SH-SY5Y (cell line): Measurements from ENCODE around the gene CLIP2.

ENCODE experiments used
- GATA2 ChIP-seq: IDR thresholded peaks from 2 replicates; pipeline ENCODE4 v1.6.1; 2011; ENCODE audit warnings: mild to moderate bottlenecking, low read depth, low read length
- GATA3 ChIP-seq: IDR thresholded peaks from 2 replicates; pipeline ENCODE4 v1.6.1; 2011; ENCODE audit warnings: low read depth, mild to moderate bottlenecking, low read length, moderate library complexity

Gene CLIP2

DNA sequence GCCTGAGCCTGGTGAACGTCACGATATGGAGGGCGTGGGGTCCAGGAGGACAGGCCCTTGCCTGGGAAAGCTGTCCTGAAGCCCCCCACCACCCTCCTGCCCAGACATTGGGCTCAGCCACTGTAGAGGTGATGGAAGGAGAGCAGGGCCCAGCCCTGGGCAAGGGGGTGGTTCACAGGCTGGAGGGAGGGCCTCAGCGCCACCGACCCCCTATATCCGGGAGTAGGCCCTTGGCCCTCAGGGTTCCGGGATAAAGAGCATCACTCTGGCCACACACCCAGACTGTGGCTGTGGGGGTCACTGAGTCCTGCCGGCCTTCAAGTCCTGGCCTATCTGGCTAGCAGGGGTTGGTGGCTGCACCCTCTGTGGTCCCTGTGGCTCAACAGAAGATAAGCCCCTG lies 109.2 kb downstream of the CLIP2 start:
- TF ChIP-seq GATA2 (no peak), GATA3 (no peak)

DNA sequence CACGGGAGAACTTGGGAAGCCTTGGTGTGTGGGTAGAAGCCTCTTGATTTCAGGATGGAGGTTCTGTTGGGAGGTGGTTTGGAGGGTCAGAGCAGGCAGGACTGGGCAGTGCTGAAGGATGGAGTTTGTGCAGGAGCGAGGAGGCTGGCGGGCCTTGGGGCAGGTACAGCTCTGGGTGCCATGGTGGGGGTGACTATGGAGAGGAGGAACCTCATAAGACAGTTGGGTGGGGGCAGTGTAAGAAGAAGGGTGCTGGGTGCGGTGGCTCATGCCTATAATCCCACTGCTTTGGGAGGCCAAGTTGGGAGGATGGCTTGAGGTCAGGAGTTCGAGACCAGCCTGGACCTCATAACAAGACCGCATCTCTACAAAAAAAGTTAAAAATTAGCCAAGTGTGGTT lies 109.8 kb downstream of the CLIP2 start:
- TF ChIP-seq GATA2, result no peak
- no peak for TF ChIP-seq GATA3

DNA sequence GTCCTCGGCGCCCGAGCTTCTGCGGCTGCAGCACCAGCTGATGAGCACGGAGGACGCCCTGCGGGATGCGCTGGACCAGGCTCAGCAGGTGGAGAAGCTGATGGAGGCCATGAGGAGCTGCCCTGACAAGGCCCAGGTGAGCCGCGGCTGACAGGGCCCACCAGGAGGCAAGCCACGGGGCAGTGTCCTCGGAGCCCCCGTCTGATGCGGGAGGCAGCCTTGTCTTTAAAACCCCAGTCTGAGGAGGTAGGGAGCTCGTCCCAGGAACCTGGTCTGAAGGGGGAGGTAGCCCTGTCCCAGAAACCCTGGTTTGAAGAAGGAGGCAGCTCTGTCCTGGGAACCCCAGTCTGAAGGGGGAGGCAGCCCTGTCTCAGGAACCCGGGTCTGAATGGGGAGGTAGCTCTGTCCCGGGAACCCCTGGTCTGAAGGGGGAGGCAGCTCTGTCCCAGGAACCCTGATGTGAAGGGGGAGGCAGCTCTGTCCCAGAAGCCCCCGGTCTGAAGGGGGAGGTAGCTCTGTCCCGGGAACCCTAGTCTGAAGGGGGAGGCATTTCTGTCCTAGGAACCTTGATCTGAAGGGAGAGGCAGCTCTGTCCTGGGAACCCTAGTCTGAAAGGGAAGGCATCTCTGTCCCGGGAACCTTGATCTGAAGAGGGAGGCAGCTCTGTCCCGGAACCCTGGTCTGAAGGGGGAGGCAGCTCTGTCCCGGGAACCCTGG lies 111.4 kb downstream of the CLIP2 start:
- TF ChIP-seq GATA2, result no peak
- no peak for TF ChIP-seq GATA3

DNA sequence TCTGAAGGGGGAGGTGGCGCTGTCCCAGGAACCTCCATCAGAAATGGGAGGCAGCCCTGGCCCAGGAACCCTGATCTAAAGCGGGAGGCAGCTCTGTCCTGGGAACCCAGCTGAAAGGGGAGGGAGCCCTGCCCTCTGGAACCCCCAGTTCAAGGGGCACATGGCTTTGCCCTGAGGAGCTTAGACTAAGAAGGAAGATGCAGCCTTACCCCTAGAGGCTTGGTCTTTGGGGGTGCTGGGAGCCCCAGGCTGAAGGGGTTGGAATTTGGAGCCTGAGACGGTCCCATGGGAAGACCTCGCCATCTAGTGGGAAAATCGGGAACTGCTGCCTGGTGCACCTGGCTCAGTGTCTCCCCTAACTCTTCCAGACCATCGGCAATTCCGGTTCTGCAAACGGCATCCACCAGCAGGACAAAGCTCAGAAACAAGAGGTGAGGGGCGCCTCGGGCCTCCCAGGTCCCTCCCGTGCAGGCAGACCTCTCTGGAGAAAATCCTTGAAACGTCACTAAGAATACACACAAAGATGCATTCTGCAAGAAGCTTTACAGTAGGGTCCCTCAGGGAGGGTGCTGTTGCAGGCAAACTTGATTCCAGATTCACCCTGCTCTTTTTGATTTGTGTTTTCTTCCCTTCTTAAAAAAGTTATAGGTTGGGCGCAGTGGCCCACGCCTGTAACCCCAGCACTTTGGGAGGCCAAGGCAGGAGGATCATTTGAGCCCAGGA lies 112.1 kb downstream of the CLIP2 start:
- no peak for TF ChIP-seq GATA2
- no peak for TF ChIP-seq GATA3

DNA sequence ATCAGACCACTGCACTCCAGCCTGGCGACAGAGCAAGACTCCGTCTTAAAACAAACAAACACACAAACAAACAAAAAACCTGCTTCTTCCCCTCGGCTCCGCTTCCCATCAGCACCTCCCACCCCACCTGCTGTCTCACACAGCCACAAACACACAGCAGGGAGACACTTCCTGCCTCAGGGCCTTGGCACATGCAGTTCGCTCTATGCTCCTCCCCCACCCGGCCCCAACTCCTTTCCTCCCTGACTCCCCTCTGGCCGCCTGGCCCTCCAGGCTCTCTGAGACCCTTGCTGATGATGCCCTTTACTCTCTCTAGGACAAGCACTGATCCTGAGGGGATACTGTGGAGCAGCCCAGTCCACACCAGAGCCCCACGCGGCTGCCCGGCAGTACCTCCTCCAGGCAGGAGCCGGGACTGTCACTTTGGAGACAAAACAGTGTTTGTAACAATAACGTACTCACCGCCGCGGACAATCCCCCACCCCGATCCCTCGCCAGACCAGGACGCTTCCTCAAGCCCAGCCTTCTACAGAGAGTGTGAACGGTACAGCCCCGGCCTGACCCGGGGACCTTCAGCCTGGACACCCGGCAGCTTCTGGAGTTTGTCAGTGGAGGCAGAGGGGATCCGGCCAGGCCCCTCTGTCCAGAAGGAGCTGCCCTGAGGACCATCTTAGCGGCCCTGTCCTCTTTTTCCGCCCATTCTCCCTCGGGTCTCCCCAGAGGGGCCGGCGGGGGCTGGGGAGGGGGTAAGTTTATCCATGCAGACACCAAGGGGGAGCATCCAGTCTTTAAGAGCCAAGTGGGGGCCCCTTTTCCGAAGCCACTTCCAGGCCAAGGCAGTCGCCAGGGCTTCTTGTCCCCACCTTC lies 114.5 kb downstream of the CLIP2 start:
- TF ChIP-seq GATA2, result no peak
- TF ChIP-seq GATA3, result no peak

DNA sequence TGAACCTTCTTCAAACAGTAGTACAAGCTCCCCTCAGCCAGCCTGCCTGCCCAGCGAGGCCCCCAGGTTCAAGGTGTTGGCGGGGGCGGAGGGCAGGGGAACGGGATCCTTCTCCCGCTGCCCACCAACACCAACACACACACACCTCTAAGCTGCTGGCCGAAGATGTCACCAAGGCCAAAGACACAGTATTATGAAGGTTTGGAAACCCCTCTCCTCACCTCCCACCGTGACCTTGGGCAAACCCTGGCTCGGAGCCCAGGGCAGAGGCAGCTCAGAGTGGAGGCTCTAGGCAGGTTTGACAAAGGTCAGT lies 115.1 kb downstream of the CLIP2 start:
- TF ChIP-seq GATA2, result no peak
- TF ChIP-seq GATA3, result no peak

DNA sequence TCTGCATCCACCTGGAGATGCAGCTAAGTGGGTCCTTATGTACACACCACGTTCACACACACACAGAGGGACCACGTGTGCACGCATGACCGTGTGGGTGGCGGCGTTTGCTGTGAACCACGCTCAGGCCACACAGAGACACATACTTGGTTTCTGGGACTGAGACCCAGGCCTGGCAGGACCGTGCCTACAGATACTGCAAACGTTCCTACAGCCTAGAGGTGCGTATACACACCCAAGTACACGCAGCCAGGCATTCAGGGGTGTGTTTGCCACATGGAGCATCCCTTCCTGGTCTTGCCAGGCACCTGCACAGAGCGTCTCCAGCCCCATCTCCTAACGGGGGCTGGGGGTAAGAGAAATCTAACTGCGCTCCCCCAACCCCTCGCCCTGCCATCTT lies 115.5 kb downstream of the CLIP2 start:
- TF ChIP-seq GATA2 (no peak), GATA3 (no peak)

DNA sequence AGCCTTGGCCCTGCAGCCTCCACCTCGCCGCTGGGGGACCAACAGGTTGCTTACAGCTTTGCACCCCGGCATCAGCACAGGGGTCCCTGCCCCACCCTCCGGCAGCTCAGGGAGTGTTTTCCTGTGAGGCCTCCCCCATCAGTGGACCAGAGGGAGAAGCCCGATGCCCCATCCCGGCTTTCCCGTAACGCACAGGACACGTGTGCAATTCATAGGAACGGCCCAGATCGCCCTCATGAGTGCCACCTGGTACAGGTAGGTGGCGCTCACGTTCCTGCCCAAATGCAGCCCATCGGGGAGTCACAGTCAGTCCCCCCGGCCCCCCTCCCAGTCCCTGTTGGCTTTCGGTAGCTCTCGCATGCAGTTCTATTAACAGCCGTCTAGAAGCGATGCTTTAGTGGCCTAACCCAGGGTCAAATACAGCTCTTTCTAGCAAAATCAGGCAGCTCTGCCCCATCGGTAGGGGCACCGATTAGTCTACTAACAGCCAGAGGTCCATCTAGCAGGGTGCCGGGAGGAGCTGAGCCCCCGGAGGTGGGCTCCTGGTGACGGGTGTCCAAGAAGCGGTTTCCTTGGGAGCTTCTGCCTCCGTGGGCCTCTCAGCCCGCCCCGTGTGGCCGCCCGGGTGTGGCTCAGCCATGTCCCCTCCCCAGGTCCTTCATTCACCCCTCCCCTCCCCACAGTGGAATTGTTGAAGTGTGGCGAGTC lies 116.1 kb downstream of the CLIP2 start:
- TF ChIP-seq GATA3, result no peak
- no peak for TF ChIP-seq GATA2

DNA sequence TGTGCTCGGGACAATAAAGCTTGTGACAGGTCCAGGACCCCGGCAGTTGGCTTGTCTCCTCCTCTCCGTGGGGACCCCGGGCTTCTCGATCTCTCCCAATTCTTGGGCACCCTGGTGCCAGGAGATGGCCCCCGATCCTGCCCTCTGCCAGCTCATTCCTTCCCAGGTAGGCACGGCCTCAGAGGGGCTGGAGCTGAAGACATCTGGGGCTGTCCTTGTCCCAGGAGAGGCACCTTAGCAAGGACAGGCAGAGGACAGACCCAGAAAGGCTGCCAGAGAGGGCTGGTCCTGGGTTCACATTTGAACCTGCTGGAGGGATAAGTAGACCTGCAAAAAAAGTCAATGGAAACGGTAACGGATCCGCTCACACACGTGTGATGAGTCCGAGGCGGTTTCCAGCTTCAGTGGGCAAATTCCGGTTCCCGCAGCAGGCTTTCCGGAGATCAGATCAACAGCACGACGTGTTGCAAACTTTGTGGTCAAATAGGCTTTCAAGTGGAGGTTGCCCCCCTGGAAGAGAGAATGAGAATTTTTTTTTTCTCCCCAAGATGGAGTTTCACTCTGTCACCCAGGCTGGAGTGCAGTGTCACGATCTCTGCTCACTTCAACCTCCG lies 116.8 kb downstream of the CLIP2 start:
- TF ChIP-seq GATA3 (no peak), GATA2 (no peak)

DNA sequence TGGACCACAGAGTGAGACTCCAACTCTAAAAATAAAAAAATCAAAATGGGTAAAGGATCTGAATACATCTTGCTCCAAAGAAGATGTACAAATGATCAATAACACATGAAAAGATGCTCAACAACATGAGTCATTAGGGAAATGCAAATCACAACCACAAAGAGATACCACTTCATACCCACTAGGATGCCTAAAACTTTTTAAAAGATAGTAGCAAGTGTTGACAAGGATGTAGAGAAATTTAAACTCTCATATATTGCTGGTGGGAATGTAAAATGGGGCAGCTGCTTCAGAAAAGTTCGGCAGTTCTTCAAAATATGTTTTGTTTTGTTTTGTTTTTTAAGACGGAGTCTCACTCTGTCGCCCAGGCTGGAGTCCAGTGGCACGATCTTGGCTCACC lies 118.8 kb downstream of the CLIP2 start:
- TF ChIP-seq GATA3, result no peak
- no peak for TF ChIP-seq GATA2

DNA sequence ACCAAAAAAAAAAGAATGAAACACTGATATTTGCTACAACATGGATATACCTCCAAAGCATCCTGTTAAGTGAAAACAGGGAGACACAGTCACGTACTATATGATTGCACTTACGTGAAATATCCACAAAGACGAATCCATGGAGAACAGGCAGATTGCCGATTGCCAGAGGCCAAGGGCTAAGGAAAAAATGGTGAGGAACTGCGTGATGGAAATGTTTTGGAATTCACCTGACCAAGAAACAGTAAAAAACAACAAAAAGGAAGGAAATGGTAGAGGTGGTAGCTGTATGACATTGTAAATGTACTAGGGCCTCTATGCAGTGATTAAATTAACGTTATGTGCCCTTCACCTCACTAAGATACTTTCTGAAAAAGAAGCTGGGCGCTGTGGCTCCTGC lies 120.4 kb downstream of the CLIP2 start:
- TF ChIP-seq GATA2 (no peak), GATA3 (no peak)

DNA sequence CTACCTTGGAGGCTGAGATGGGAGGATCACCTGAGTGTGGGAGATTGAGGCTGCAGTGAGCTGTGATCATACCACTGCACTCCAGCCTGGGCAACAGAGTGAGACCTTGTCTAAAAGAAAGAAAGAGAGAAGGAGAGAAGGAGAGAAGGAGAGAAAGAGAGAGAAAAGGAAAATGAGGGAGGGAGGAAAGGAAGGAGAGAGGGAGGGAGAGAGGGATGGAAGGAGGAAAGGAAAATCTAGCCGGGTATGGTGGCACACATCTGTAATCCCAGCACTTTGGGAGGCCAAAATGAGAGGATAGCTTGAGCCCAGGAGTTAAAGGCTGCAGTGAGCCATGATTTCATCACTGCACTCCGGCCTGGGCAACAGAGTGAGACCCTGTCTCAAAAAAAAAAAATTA lies 121.6 kb downstream of the CLIP2 start:
- TF ChIP-seq GATA3 (no peak), GATA2 (no peak)

DNA sequence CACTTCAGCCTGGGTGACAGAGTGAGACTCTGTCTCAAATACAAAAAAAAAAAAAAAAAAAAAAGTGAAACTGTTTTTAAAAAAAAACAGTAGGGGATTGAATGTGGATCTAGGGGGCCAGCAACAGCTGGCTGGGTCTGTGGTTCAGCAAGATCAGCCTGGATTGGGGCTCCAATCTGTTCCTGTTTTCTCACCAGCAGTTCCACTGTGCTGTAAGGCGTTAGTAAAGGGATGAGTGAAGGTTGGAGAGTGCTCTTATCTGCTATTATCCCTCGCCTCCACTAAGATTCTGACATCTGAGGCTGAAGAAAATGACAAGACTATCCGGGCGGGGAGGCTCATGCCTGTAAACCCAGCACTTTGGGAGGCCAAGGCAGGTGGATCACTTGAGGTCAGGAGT lies 122.8 kb downstream of the CLIP2 start:
- no peak for TF ChIP-seq GATA3

DNA sequence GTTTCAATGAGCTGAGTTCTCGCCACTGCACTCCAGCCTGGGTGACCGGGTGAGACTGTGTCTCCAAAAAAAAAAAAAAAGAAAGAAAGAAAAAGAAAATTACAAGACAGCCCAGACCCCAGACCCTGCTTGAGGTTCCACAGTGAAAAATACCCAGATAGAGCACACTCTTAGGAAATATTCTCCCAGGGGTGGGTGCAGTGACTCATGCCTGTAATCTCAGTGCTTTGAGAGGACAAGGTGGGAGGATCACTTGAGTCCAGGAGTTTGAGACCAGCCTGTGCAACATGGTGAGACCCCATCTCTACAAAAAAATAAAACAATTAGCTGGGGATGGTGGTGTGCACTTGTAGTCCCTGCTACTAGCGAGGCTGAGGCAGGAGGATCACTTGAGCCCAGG lies 123.4 kb downstream of the CLIP2 start:
- TF ChIP-seq GATA3, result no peak
- no peak for TF ChIP-seq GATA2
